ENCODE measurements around the gene DOCK11. TPM values are rescaled to one million over a fixed set of nuclear protein-coding genes. Genes with fewer than 3 reads are reported as not detected.
A peak's percentile ranks its signal among the peaks of the same experiment; 100 is the strongest.

Gene DOCK11
- total RNA-seq, 2 experiments from 2014 or later = 27.0 to 34.7 TPM

- intact Hi-C loops (cut with micrococcal nuclease; ENCODE audit: unreplicated experiment) = no loop called here
These were observed 142.4 kb downstream of the DOCK11 start for GRCh38 chrX:118637997-118638396.

GRCh38 chrX:118644378-118644777 is 148.8 kb downstream of the DOCK11 start:
- ChIA-PET POLR2A (no interaction called here), CTCF (ENCODE audit: unreplicated experiment) (no interaction called here)
- Histone ChIP-seq H3K79me2 (ENCODE audit: insufficient read depth, low read depth, low read length) (no peaks in the 10 kb centered on the region), H3K36me3 (ENCODE audit: insufficient read depth, low read length) (peaks cover 4% of the 10 kb centered on the region; the same call in 1 of the 2 replicates), H3K9me2 (ENCODE audit: insufficient read depth, low read length) (no peaks in the 10 kb centered on the region), H4K20me1 (ENCODE audit: insufficient read depth, low read length) (no peaks in the 10 kb centered on the region), H3K4me3 (ENCODE audit: low read depth, low read length, poor library complexity, severe bottlenecking) (no peak overlapping the region), H3K4me2 (ENCODE audit: low read length) (no peak overlapping the region), H3K27ac (ENCODE audit: low read depth, low read length, poor library complexity, severe bottlenecking) (no peak overlapping the region), H3K4me1 (ENCODE audit: insufficient read depth, low read length, poor library complexity, severe bottlenecking) (no peaks in the 10 kb centered on the region), H2AFZ (ENCODE audit: low read length) (no peak overlapping the region), H3K9me3 (ENCODE audit: low read length) (no peaks in the 10 kb centered on the region)
- intact Hi-C loops (cut with micrococcal nuclease; ENCODE audit: unreplicated experiment) = no loop called here
- TF ChIP-seq CTCF (conservative IDR thresholded peaks at IDR 0.05; ENCODE audit: low read length) (peak; percentile 54), EZH2phosphoT487 (IDR thresholded peaks at IDR 0.05; ENCODE audit: borderline replicate concordance, low read depth, low read length) (no peak)
- BruUV-seq (replicated peaks) = no TSS peak
- peak; percentile 3 for DNase-seq (ENCODE audit: low spot score)

More at GRCh38 chrX:118637997-118638396, 142.4 kb downstream of the DOCK11 start:
- no peaks in the 10 kb centered on the region for H3K79me2 ChIP-seq (ENCODE audit: insufficient read depth, low read depth, low read length)
- H3K9me3 ChIP-seq (ENCODE audit: low read length) = no peaks in the 10 kb centered on the region
- H3K9me2 ChIP-seq (ENCODE audit: insufficient read depth, low read length) = no peaks in the 10 kb centered on the region
- ChIA-PET CTCF (ENCODE audit: unreplicated experiment) (no interaction called here), POLR2A (interaction anchor here (0.7 kb wide), 1 partner anchor 16 kb away, joined by 3 read pairs; no protein-coding TSS in a partner anchor)
- H2AFZ ChIP-seq (ENCODE audit: low read length) = no peak overlapping the region
- no peak for DNase-seq (ENCODE audit: low spot score)
- no peaks in the 10 kb centered on the region for H3K4me1 ChIP-seq (ENCODE audit: insufficient read depth, low read length, poor library complexity, severe bottlenecking)
- BruUV-seq (replicated peaks) = no TSS peak
- no peak overlapping the region for H3K4me3 ChIP-seq (ENCODE audit: low read depth, low read length, poor library complexity, severe bottlenecking)
- H3K36me3 ChIP-seq (ENCODE audit: insufficient read depth, low read length) = peaks cover 7% of the 10 kb centered on the region; the same call in 1 of the 2 replicates
- H3K27ac ChIP-seq (ENCODE audit: low read depth, low read length, poor library complexity, severe bottlenecking) = no peak overlapping the region
- no peak overlapping the region for H3K4me2 ChIP-seq (ENCODE audit: low read length)
- H4K20me1 ChIP-seq (ENCODE audit: insufficient read depth, low read length) = no peaks in the 10 kb centered on the region
- TF ChIP-seq EZH2phosphoT487 (IDR thresholded peaks at IDR 0.05; ENCODE audit: borderline replicate concordance, low read depth, low read length) (no peak), CTCF (conservative IDR thresholded peaks at IDR 0.05; ENCODE audit: low read length) (no peak)

- intact Hi-C loops (cut with micrococcal nuclease; ENCODE audit: unreplicated experiment) = no loop called here
- no peaks in the 10 kb centered on the region for H3K9me3 ChIP-seq (ENCODE audit: low read length)
- no peaks in the 10 kb centered on the region for H3K9me2 ChIP-seq (ENCODE audit: insufficient read depth, low read length)
- no peak for DNase-seq (ENCODE audit: low spot score)
- no TSS peak for BruUV-seq (replicated peaks)
- ChIA-PET POLR2A (interaction anchor here (0.5 kb wide), 1 partner anchor 105 kb away, joined by 3 read pairs; no protein-coding TSS in a partner anchor), CTCF (ENCODE audit: unreplicated experiment) (no interaction called here)
- no peaks in the 10 kb centered on the region for H3K4me1 ChIP-seq (ENCODE audit: insufficient read depth, low read length, poor library complexity, severe bottlenecking)
- H3K4me3 ChIP-seq (ENCODE audit: low read depth, low read length, poor library complexity, severe bottlenecking) = no peak overlapping the region
- H2AFZ ChIP-seq (ENCODE audit: low read length) = no peak overlapping the region
- H3K4me2 ChIP-seq (ENCODE audit: low read length) = no peak overlapping the region
- H3K36me3 ChIP-seq (ENCODE audit: insufficient read depth, low read length) = peaks cover 28% of the 10 kb centered on the region
- TF ChIP-seq EZH2phosphoT487 (IDR thresholded peaks at IDR 0.05; ENCODE audit: borderline replicate concordance, low read depth, low read length) = no peak
- TF ChIP-seq CTCF (conservative IDR thresholded peaks at IDR 0.05; ENCODE audit: low read length) = no peak
- no peak overlapping the region for H3K27ac ChIP-seq (ENCODE audit: low read depth, low read length, poor library complexity, severe bottlenecking)
- H4K20me1 ChIP-seq (ENCODE audit: insufficient read depth, low read length) = no peaks in the 10 kb centered on the region
- no peaks in the 10 kb centered on the region for H3K79me2 ChIP-seq (ENCODE audit: insufficient read depth, low read depth, low read length)
These were observed 157.1 kb downstream of the DOCK11 start for GRCh38 chrX:118652717-118653116.
